DND-41 (cell line): ENCODE measurements around the gene GCH1.

Source experiments
- CTCF ChIP-seq: IDR thresholded peaks from 2 replicates; pipeline ENCODE4 v1.5.1; 2012; ENCODE audit warnings: borderline replicate concordance, low read length, moderate library complexity, mild to moderate bottlenecking; ENCODE audit not compliant: poor library complexity, severe bottlenecking; ENCODE audit errors: extremely low read depth
- EZH2 ChIP-seq: IDR thresholded peaks from 3 replicates; pipeline ENCODE4 v1.6.1; 2012; ENCODE audit warnings: borderline replicate concordance, low read depth, mild to moderate bottlenecking, moderate library complexity, low read length, inconsistent platforms; ENCODE audit not compliant: severe bottlenecking

- no peak for TF ChIP-seq CTCF
- TF ChIP-seq EZH2: no peak
Measured at GRCh38 chr14:54813081-54813480, 89.5 kb downstream of the GCH1 start.
